ENCODE data around the gene FAM168B.

DNA sequence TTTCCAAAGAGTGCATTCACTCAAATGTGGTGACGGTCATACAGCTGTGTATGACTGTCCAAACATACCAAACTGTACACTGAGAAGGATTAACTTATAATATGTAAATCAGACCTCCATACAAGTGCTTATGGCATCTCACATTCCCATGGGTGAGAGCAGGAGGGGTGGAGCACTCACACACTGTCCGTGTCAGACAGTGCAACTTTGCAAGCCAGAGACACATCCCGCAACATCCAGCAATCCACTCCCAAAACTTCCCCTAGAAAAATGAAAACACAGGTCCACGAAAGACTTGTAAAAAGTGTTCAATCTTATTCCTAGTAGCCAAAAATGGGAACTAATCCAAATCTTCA, 36.4 kb downstream of the FAM168B start:
- TF ChIP-seq, protein P1, sequence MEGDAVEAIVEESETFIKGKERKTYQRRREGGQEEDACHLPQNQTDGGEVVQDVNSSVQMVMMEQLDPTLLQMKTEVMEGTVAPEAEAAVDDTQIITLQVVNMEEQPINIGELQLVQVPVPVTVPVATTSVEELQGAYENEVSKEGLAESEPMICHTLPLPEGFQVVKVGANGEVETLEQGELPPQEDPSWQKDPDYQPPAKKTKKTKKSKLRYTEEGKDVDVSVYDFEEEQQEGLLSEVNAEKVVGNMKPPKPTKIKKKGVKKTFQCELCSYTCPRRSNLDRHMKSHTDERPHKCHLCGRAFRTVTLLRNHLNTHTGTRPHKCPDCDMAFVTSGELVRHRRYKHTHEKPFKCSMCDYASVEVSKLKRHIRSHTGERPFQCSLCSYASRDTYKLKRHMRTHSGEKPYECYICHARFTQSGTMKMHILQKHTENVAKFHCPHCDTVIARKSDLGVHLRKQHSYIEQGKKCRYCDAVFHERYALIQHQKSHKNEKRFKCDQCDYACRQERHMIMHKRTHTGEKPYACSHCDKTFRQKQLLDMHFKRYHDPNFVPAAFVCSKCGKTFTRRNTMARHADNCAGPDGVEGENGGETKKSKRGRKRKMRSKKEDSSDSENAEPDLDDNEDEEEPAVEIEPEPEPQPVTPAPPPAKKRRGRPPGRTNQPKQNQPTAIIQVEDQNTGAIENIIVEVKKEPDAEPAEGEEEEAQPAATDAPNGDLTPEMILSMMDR (IDR thresholded peaks at IDR 0.05; ENCODE audit: low read length) = no peak
- no peak for TF ChIP-seq EZH2 (IDR thresholded peaks at IDR 0.05; ENCODE audit: borderline replicate concordance, low read length)
